Neuronal stem cell (in vitro differentiated cells): Measurements from ENCODE around the gene STRN4.

Experiments used
- DNase-seq: peaks from one replicate; pipeline ENCODE4 v3.0.0-alpha.2; 2013; ENCODE audit warnings: low spot score
- H2AFZ ChIP-seq: one replicate; pipeline ENCODE4 v1.6.1; 2013; ENCODE audit warnings: mild to moderate bottlenecking, low read length, inconsistent platforms
- H2AK5ac ChIP-seq: 2 replicates; pipeline ENCODE4 v1.6.1; 2013; ENCODE audit warnings: low read depth, mild to moderate bottlenecking, inconsistent platforms, low read length, moderate library complexity, mixed read lengths
- H2BK120ac ChIP-seq: 2 replicates; pipeline ENCODE4 v1.6.1; 2013; ENCODE audit warnings: low read depth, mild to moderate bottlenecking, inconsistent platforms, low read length, moderate library complexity, mixed read lengths
- H2BK12ac ChIP-seq: one replicate; pipeline ENCODE4 v1.6.1; 2013; ENCODE audit warnings: low read length, inconsistent platforms
- H2BK15ac ChIP-seq: 2 replicates; pipeline ENCODE4 v1.6.1; 2013; ENCODE audit warnings: mild to moderate bottlenecking, low read length, inconsistent platforms, mixed read lengths
- H2BK5ac ChIP-seq: one replicate; pipeline ENCODE4 v1.6.1; 2013; ENCODE audit warnings: inconsistent platforms, mild to moderate bottlenecking, low read length, moderate library complexity
- H3K14ac ChIP-seq: one replicate; pipeline ENCODE4 v1.6.1; 2013; ENCODE audit warnings: low read length, inconsistent platforms
- H3K18ac ChIP-seq: 2 replicates; pipeline ENCODE4 v1.6.1; 2013; ENCODE audit warnings: low read length, inconsistent platforms
- H3K23ac ChIP-seq: 2 replicates; pipeline ENCODE4 v1.6.1; 2013; ENCODE audit warnings: low read depth, mild to moderate bottlenecking, mixed read lengths, low read length, inconsistent platforms; ENCODE audit not compliant: poor library complexity
- H3K27ac ChIP-seq: replicated peaks from 3 replicates; pipeline ENCODE4 v1.5.1; 2013; ENCODE audit warnings: low read length, inconsistent platforms
- H3K27me3 ChIP-seq, 3 experiments: 2 replicates each; pipeline ENCODE4 v1.6.1; 2013; ENCODE audit warnings: low read length in 3 of 3, mild to moderate bottlenecking in 2 of 3, inconsistent platforms in 1 of 3, low read depth in 1 of 3, mixed read lengths in 1 of 3, moderate library complexity in 1 of 3; ENCODE audit not compliant: control insufficient read depth in 3 of 3, insufficient read depth in 3 of 3
- H3K36me3 ChIP-seq, 2 donors: replicated peaks in 1 of 2; 2 replicates each; pipeline ENCODE4 v1.6.1; 2013; ENCODE audit warnings: low read length in 2 of 2; ENCODE audit not compliant: control insufficient read depth in 2 of 2, insufficient read depth in 2 of 2
- H3K4ac ChIP-seq: 2 replicates; pipeline ENCODE4 v1.6.1; 2013; ENCODE audit warnings: inconsistent platforms, mild to moderate bottlenecking, low read length, moderate library complexity
- H3K4me1 ChIP-seq, 2 donors: 1 replicate in 1 of 2; 2 replicates in 1 of 2; pipeline ENCODE4 v1.6.1; 2013; ENCODE audit warnings: low read length in 2 of 2, low read depth in 1 of 2; ENCODE audit not compliant: control insufficient read depth in 2 of 2, insufficient read depth in 1 of 2
- H3K4me2 ChIP-seq: one replicate; pipeline ENCODE4 v1.6.1; 2013; ENCODE audit warnings: mild to moderate bottlenecking, low read length, inconsistent platforms; ENCODE audit not compliant: insufficient read depth, poor library complexity, severe bottlenecking
- H3K4me3 ChIP-seq, 2 donors: 2 replicates each; pipeline ENCODE4 v1.5.1; 2013; ENCODE audit warnings: low read length in 2 of 2, mild to moderate bottlenecking in 2 of 2, inconsistent platforms in 1 of 2, moderate library complexity in 1 of 2
- H3K79me1 ChIP-seq: one replicate; pipeline ENCODE4 v1.6.1; 2013; ENCODE audit warnings: low read depth, mild to moderate bottlenecking, inconsistent platforms, low read length, moderate library complexity
- H3K9ac ChIP-seq: one replicate; pipeline ENCODE4 v1.6.1; 2013; ENCODE audit warnings: mild to moderate bottlenecking, low read depth, low read length, inconsistent platforms; ENCODE audit not compliant: poor library complexity
- H3K9me3 ChIP-seq, 2 donors: replicated peaks in 1 of 2; 2 replicates each; pipeline versions ENCODE3 to v1.6.1; 2013; ENCODE audit warnings: low read length in 2 of 2, mild to moderate bottlenecking in 2 of 2, inconsistent platforms in 1 of 2, low read depth in 1 of 2, mixed read lengths in 1 of 2, moderate library complexity in 1 of 2; ENCODE audit not compliant: control insufficient read depth in 2 of 2, insufficient read depth in 1 of 2
- H4K8ac ChIP-seq: one replicate; pipeline ENCODE4 v1.6.1; 2013; ENCODE audit warnings: low read depth, mild to moderate bottlenecking, inconsistent platforms, low read length, moderate library complexity
- H4K91ac ChIP-seq: one replicate; pipeline ENCODE4 v1.6.1; 2013; ENCODE audit warnings: low read length, low read depth, mild to moderate bottlenecking, inconsistent platforms; ENCODE audit not compliant: poor library complexity
- WGBS, 2 donors: extraction: QIAGEN DNeasy Blood & Tissue Kit; methylation state at CpG; one replicate each; pipeline ENCODE4 v1.1.7; 2013; ENCODE audit warnings: missing lambda C conversion rate in 2 of 2, mixed read lengths in 1 of 2; ENCODE audit not compliant: insufficient read length in 2 of 2, insufficient replicate concordance in 1 of 2; ENCODE audit errors: extremely low coverage in 2 of 2; 5-methylcytosine and 5-hydroxymethylcytosine counted together

The STRN4 gene

GRCh38 chr19:46755077-46755852 is 9.0 kb upstream of the STRN4 start:
- Histone ChIP-seq H4K8ac (no peak overlapping the region), H2BK12ac (peak overlapping the region; percentile 22), H3K36me3 (peaks cover 13 to 57% of the 10 kb centered on the region in 2 donors), H3K9ac (peak overlapping the region; percentile 21), H2AFZ (no peak overlapping the region), H2BK120ac (no peak overlapping the region), H3K27me3 (no peaks in the 10 kb centered on the region), H3K18ac (no peak overlapping the region), H3K9me3 (no peaks in the 10 kb centered on the region), H3K4ac (no peak overlapping the region), H3K14ac (no peak overlapping the region), H3K79me1 (peaks cover 2% of the 10 kb centered on the region), H3K4me3 (no peak overlapping the region), H2BK5ac (no peak overlapping the region), H2BK15ac (no peak overlapping the region), H3K23ac (no peak overlapping the region), H3K4me2 (no peak overlapping the region), H3K27ac (no peak overlapping the region), H4K91ac (no peak overlapping the region), H2AK5ac (no peak overlapping the region), H3K4me1 (no peaks in the 10 kb centered on the region)
- DNase-seq = no peak
- no CpG with 5 or more reads among the region's 39 CpGs for WGBS, 2 donors

- Histone ChIP-seq H3K4me1 (no peaks in the 10 kb centered on the region), H3K9ac (no peak overlapping the region), H3K4me2 (no peak overlapping the region), H3K14ac (no peak overlapping the region), H3K18ac (no peak overlapping the region), H2BK120ac (no peak overlapping the region), H2BK5ac (no peak overlapping the region), H3K36me3 (peaks cover 13 to 69% of the 10 kb centered on the region in 2 donors), H3K27ac (no peak overlapping the region), H3K4ac (no peak overlapping the region), H2AK5ac (no peak overlapping the region), H4K91ac (no peak overlapping the region), H2BK12ac (no peak overlapping the region), H4K8ac (no peak overlapping the region), H2BK15ac (no peak overlapping the region), H2AFZ (no peak overlapping the region), H3K79me1 (peaks cover 2% of the 10 kb centered on the region), H3K23ac (peak overlapping the region; percentile 81), H3K27me3 (no peaks in the 10 kb centered on the region), H3K4me3 (no peak overlapping the region), H3K9me3 (no peaks in the 10 kb centered on the region)
- no peak for DNase-seq
- WGBS, 2 donors = no CpG with 5 or more reads among the region's 4 CpGs
These were observed 7.3 kb upstream of the STRN4 start for GRCh38 chr19:46753420-46754155.

- no peak overlapping the region for H3K9ac ChIP-seq
- H3K18ac ChIP-seq = no peak overlapping the region
- no peaks in the 10 kb centered on the region for H3K9me3 ChIP-seq
- no CpG with 5 or more reads among the region's 21 CpGs for WGBS, 2 donors
- H3K79me1 ChIP-seq = peaks cover 11% of the 10 kb centered on the region
- no peak overlapping the region for H3K27ac ChIP-seq
- peaks cover 16 to 17% of the 10 kb centered on the region in 2 donors for H3K4me1 ChIP-seq
- H2BK15ac ChIP-seq = no peak overlapping the region
- H3K4me2 ChIP-seq = no peak overlapping the region
- no peak overlapping the region for H2BK5ac ChIP-seq
- no peak overlapping the region for H2BK12ac ChIP-seq
- no peak overlapping the region for H2AK5ac ChIP-seq
- H4K8ac ChIP-seq = no peak overlapping the region
- peak; percentile 57 for DNase-seq
- peaks cover 10 to 54% of the 10 kb centered on the region in 2 donors for H3K36me3 ChIP-seq
- H4K91ac ChIP-seq = no peak overlapping the region
- peak overlapping the region; percentile 23 for H3K14ac ChIP-seq
- H2BK120ac ChIP-seq = no peak overlapping the region
- H3K27me3 ChIP-seq = no peaks in the 10 kb centered on the region
- no peak overlapping the region for H3K23ac ChIP-seq
- H3K4me3 ChIP-seq = no peak overlapping the region
- no peak overlapping the region for H2AFZ ChIP-seq
- H3K4ac ChIP-seq = no peak overlapping the region
These were observed 2.3 kb upstream of the STRN4 start for GRCh38 chr19:46748325-46749109.
